OCI-LY7 (cell line): ENCODE results near the gene ZCRB1.

Experiments
- CTCF ChIP-seq: fragments of 200-600 bp; sonication (generic); conservative IDR thresholded peaks from 2 replicates; pipeline ENCODE4 v1.5.1; 2014; ENCODE audit warnings: mild to moderate bottlenecking, antibody characterized with exemption, low read length, moderate library complexity, mixed read lengths
- EZH2phosphoT487 ChIP-seq: fragments of 200-600 bp; sonication (generic); IDR thresholded peaks from 2 replicates; pipeline ENCODE4 v1.6.1; 2018; ENCODE audit warnings: low read depth, borderline replicate concordance, mild to moderate bottlenecking, mixed run types, antibody characterized with exemption, low read length, moderate library complexity, mixed read lengths

- TF ChIP-seq CTCF = no peak
- no peak for TF ChIP-seq EZH2phosphoT487
Observed at GRCh38 chr12:42327227-42327590, 1.3 kb upstream of the ZCRB1 start.
